Fibroblast of lung (primary cell): ENCODE data around the gene PCIF1.

Source experiments
- CTCF ChIP-seq, 2 donors: IDR thresholded peaks in 1 of 2; conservative IDR thresholded peaks in 1 of 2; 1 replicate in 1 of 2; 2 replicates in 1 of 2; pipeline ENCODE4 v1.5.1; 2011 to 2012; ENCODE audit warnings: low read length in 2 of 2, control low read depth in 1 of 2, inconsistent platforms in 1 of 2, low read depth in 1 of 2, mild to moderate bottlenecking in 1 of 2
- EZH2 ChIP-seq: IDR thresholded peaks from 2 replicates; pipeline ENCODE4 v1.5.1; 2012; ENCODE audit warnings: low read length, control low read depth, mild to moderate bottlenecking; ENCODE audit errors: missing control alignments

DNA sequence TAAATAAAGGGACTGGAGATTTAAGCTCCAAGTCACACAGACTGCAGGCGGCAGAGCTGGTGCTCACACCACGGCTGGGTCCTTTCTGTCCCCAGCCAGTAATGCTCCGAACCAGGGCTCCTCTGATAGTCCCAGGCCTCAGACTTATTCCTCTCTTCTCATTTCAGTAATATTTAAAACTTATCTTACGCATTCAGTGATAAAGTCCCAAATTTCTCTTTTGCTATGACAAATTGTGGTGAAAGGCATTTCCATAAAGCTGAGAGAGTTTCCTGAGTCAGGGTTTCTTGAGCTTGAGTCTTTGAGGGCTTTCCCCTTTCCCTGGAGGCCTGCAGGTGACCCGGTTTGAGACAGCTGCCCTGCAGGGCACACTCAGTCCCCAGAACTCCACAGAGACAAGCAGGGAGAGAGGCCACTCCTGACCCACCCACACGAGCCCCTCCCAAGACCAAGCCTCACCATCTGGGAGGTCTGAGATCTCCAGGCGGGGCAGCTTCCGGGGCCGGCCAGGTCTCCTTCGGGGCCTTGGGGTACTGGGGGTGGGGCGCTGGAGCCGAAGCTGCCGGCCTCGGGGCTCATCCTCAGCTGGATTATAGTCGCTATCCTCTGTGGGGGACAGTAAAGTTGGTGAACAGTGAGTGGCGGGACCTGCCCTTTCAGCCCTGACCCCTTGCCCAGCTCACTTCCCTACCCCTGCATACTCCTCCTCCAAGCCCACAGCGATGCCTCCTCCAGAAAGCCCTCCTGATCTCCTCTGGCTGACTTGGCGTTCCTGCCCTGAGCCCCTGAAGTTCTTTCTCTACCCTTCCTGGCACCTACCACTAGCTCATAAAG lies 30.9 kb downstream of the PCIF1 start:
- TF ChIP-seq CTCF (conservative IDR thresholded peaks at IDR 0.05 in 1 of 2, IDR thresholded peaks at IDR 0.05 in 1 of 2; ENCODE audit: low read depth in 1 of 2, low read length in 2 of 2) (no peak), EZH2 (no peak)
